ENCODE results near the gene RAD51B.

RAD51B gene

GRCh38 chr14:68154275-68154674 is 334.7 kb downstream of the RAD51B start:
- no peak for ATAC-seq

- no peak for ATAC-seq
Measured at GRCh38 chr14:68157971-68158371, 338.4 kb downstream of the RAD51B start.

GRCh38 chr14:68158640-68159039 is 339.1 kb downstream of the RAD51B start:
- ATAC-seq = no peak

- no peak for ATAC-seq
Measured at GRCh38 chr14:68159701-68160633, 340.4 kb downstream of the RAD51B start.

GRCh38 chr14:68160779-68161546 is 341.4 kb downstream of the RAD51B start:
- ATAC-seq = no peak

GRCh38 chr14:68162887-68163286 is 343.3 kb downstream of the RAD51B start:
- no peak for ATAC-seq

GRCh38 chr14:68164711-68165113 is 345.1 kb downstream of the RAD51B start:
- no peak for ATAC-seq

- no peak for ATAC-seq
Measured at GRCh38 chr14:68165274-68165843, 345.8 kb downstream of the RAD51B start.

GRCh38 chr14:68166731-68167382 is 347.3 kb downstream of the RAD51B start:
- no peak for ATAC-seq

- no peak for ATAC-seq
Measured at GRCh38 chr14:68167383-68168087, 348.0 kb downstream of the RAD51B start.

- no peak for ATAC-seq
Measured at GRCh38 chr14:68168460-68169109, 349.0 kb downstream of the RAD51B start.

- no peak for ATAC-seq
Measured at GRCh38 chr14:68172216-68172615, 352.6 kb downstream of the RAD51B start.

GRCh38 chr14:68172627-68173026 is 353.0 kb downstream of the RAD51B start:
- ATAC-seq = no peak

- no peak for ATAC-seq
Measured at GRCh38 chr14:68173227-68173972, 353.8 kb downstream of the RAD51B start.

GRCh38 chr14:68174446-68174845 is 354.9 kb downstream of the RAD51B start:
- ATAC-seq = no peak

GRCh38 chr14:68176687-68177086 is 357.1 kb downstream of the RAD51B start:
- no peak for ATAC-seq

GRCh38 chr14:68177728-68178127 is 358.1 kb downstream of the RAD51B start:
- ATAC-seq = no peak

GRCh38 chr14:68178282-68178681 is 358.7 kb downstream of the RAD51B start:
- ATAC-seq = no peak

GRCh38 chr14:68181519-68182326 is 362.1 kb downstream of the RAD51B start:
- no peak for ATAC-seq

- ATAC-seq = peak; percentile 78 to 82
Measured at GRCh38 chr14:68182492-68182891, 362.9 kb downstream of the RAD51B start.

Data from activated CD4-positive, CD25-positive, alpha-beta regulatory T cell treated with anti-CD3 and anti-CD28 coated beads, Interleukin-2, amount 50 U/mL, for 24 hours (primary cell).